Measurements from ENCODE around the gene ARRB2. TPM values are rescaled to one million over a fixed set of nuclear protein-coding genes. Genes with fewer than 3 reads are reported as not detected.

The ARRB2 gene
- total and polyA plus RNA-seq, 2 of the 13 experiments (the other 11 are each of a cell fraction or from before 2014, with no cell fraction given): 21.5 to 49.2 TPM

GRCh38 chr17:4740584-4740983, 30.2 kb downstream of the ARRB2 start:
- TSS peak; percentile 50 for BruUV-seq (replicated peaks)
- no peak for FAIRE-seq
- H3K4me3 ChIP-seq (replicated peaks in 1 of 3; ENCODE audit: insufficient read depth in 1 of 3, low read depth in 2 of 3, low read length in 3 of 3): peak overlapping the region in 2 of 3 experiments; percentile 75 to 88; a peak in 2 of 6 replicates
- H2AFZ ChIP-seq (ENCODE audit: low read length): no peak overlapping the region
- peak overlapping the region; percentile 82; the same call in 1 of the 2 replicates for H3K4me2 ChIP-seq (ENCODE audit: low read depth, low read length)
- ATAC-seq: peak; percentile 14; the same call in 2 of the 3 replicates
- CTCF ChIA-PET (ENCODE audit: low intra/inter-chr PET ratio, low total read pairs): no interaction called here
- no peaks in the 10 kb centered on the region for H3K79me2 ChIP-seq (ENCODE audit: insufficient read depth, low read length)
- no peaks in the 10 kb centered on the region for H3K9me3 ChIP-seq (ENCODE audit: low read length)
- H3K4me1 ChIP-seq (ENCODE audit: insufficient read depth, low read length): peaks cover 74% of the 10 kb centered on the region
- H4K20me1 ChIP-seq (ENCODE audit: insufficient read depth, low read length): no peaks in the 10 kb centered on the region
- intact Hi-C loops (cut with micrococcal nuclease; ENCODE audit: unreplicated experiment): no loop called here
- H3K9ac ChIP-seq (ENCODE audit: insufficient read depth, low read depth, low read length): no peak overlapping the region
- POLR2A ChIA-PET: interaction anchor here (0.9 to 3.8 kb wide), 4 partner anchors 31 to 47 kb away, joined by 4 to 15 read pairs (median 9); partner anchors contain the start of genes GLTPD2 and TM4SF5
- 50% methylated on average over 8 of the region's 8 CpGs for WGBS (ENCODE audit: low lambda C conversion rate)
- no peak overlapping the region for H3K27ac ChIP-seq (ENCODE audit: extremely low read length, insufficient read depth, low read length)
- DNase-seq (ENCODE audit: low spot score): no peak
- peaks cover 2 to 24% of the 10 kb centered on the region in 2 experiments; a peak in 3 of 5 replicates for H3K27me3 ChIP-seq (ENCODE audit: control insufficient read depth in 1 of 2, insufficient read depth in 2 of 2, low read length in 2 of 2)
- no peaks in the 10 kb centered on the region; a peak in 2 of 5 replicates for H3K36me3 ChIP-seq (replicated peaks in 1 of 2; ENCODE audit: control insufficient read depth in 1 of 2, insufficient read depth in 2 of 2, low read length in 2 of 2)
- in situ Hi-C loops (cut with HindIII; ENCODE audit: extremely low pct_ligation_motif_present, low pct_unique_long_range_greater_than_20kb): no loop called here
- TF ChIP-seq PAF1 (CRISPR knock-in tag; IDR thresholded peaks at IDR 0.05) (no peak), KLF9 (CRISPR knock-in tag; IDR thresholded peaks at IDR 0.05; ENCODE audit: low read depth) (no peak), ZNF891 (CRISPR knock-in tag; IDR thresholded peaks at IDR 0.05) (0 out of 2 replicates have a peak, but pooled peaks have one; percentile 44), ZNF549 (CRISPR knock-in tag; IDR thresholded peaks at IDR 0.05) (no peak), NR2C2 (CRISPR knock-in tag; IDR thresholded peaks at IDR 0.05; ENCODE audit: borderline replicate concordance) (no peak), NRL (CRISPR knock-in tag; IDR thresholded peaks at IDR 0.05; ENCODE audit: borderline replicate concordance) (peak; percentile 70; the same call in 1 of the 2 replicates), ARHGAP35 (CRISPR knock-in tag; IDR thresholded peaks at IDR 0.05; ENCODE audit: borderline replicate concordance) (no peak), ZNF788 (CRISPR knock-in tag; IDR thresholded peaks at IDR 0.05; ENCODE audit: borderline replicate concordance) (no peak), RBAK (CRISPR knock-in tag; IDR thresholded peaks at IDR 0.05) (no peak), ZNF770 (CRISPR knock-in tag; IDR thresholded peaks at IDR 0.05) (no peak), ONECUT2 (CRISPR knock-in tag; IDR thresholded peaks at IDR 0.05) (no peak), ZNF746 (CRISPR knock-in tag; IDR thresholded peaks at IDR 0.05) (no peak), TCF12 (IDR thresholded peaks at IDR 0.05) (no peak), TCF12 (CRISPR knock-in tag; IDR thresholded peaks at IDR 0.05) (no peak), ZNF646 (CRISPR knock-in tag; IDR thresholded peaks at IDR 0.05) (no peak), ZNF567 (CRISPR knock-in tag; IDR thresholded peaks at IDR 0.05; ENCODE audit: borderline replicate concordance) (no peak), ZNF598 (CRISPR knock-in tag; IDR thresholded peaks at IDR 0.05; ENCODE audit: borderline replicate concordance) (no peak), RBFOX2 (IDR thresholded peaks at IDR 0.05; ENCODE audit: low read depth, low read length) (no peak)

Measured in HepG2 (cell line).